Hematopoietic multipotent progenitor cell treated with erythropoietin and hydrocortisone succinate and interleukin-3 and kit ligand, for 4 days (in vitro differentiated cells): ENCODE data around the gene ARL4D.
A peak's percentile ranks its signal among the peaks of the same experiment; 100 is the strongest.
"Not testable (repeated sequence)": the region's sequence is repeated elsewhere in the genome, so short reads cannot be mapped to it uniquely, and the experiment has no call there.

Experiments used
- DNase-seq: peaks from one replicate; pipeline ENCODE4 v3.0.0-alpha.2; 2015

ARL4D gene, protein sequence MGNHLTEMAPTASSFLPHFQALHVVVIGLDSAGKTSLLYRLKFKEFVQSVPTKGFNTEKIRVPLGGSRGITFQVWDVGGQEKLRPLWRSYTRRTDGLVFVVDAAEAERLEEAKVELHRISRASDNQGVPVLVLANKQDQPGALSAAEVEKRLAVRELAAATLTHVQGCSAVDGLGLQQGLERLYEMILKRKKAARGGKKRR

DNA sequence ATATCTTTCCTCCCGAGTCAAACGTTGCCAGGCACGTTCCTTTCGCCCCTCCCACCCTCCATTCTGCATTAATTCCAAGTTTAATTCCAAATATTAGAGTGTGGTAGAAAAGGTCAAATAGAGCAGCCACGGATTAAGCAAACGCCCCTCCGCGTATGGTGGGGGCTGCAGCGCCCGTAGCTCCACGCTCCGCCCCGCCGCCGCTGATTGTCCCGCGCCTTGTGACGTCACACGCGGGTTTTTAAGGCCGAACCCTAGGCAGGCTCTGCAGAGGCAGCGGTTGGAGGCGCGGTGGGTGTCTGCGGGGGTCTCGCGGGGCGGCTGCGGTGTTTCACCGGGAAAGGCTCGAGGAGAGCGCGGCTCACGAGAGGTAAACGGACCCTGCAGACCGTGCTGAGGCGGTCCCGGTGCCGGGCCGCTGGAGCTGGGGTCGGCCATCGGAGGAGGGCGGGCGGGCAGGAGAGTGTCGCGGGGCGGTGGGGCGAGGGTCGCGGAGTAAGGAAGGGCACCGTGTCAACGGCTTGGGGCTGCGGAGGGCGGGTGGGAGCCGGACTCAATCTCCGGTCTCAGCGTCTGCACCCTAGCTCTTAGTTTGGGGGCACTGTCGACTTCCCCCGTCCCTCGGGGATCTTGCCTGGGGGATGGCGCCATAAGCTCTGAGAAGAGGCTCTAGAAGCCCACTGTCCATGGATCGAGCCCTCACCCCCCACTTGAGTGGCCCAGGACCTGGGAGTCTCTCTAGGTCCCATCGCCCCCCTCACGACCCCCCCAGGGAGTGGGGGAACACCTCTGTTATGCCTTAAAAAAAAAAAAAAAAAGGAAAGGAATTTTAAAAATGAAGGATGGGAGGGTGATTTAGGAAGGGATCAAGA is at the start of gene ARL4D:
ARL4D (plus strand) TSS at position 270 of the 872 bp plus-strand sequence. CDS start 740 bp downstream, outside the sequence.
- peak; percentile 92 for DNase-seq

DNA sequence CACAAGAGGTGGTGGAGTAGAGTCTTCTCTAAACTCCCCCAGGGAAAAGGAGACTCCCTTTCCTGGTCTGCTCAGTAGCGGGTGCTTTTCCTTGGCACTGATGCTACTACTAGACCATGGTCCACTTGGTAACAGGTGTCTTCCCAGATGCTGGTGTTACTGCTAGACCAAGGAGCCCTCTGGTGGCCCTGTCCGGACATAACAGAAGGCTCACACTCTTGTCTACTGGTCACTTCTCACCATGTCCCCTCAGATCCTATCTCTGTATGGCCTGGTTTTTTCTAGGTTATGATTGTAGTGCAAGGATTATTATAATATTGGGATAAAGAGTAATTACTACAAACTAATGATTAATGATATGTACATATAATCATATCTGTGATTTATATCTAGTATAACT is 49.7 kb upstream of the ARL4D start:
- no peak for DNase-seq

DNA sequence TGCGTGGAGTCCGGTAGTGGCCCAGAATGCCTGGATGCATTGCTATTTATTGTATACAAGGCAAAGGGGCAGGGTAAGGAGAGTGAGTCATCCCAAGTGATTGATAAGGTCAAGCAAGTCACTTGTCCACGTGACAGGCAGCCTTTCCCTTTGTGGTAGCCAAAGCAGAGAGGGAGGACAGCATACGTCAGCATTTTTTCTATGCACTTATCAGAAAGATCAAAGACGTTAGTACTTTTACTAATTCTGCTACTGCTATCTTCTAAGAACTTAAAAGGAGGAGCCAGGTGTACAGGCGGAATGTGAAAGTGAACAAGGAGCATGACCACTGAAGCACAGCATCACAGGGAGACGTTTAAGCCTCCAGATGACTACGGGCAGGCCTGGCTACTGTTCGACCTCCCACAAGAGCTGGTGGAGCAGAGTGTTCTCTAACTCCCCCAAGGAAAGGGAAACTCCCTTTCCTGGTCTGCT is 47.9 kb upstream of the ARL4D start:
- peak; percentile 65 for DNase-seq

DNA sequence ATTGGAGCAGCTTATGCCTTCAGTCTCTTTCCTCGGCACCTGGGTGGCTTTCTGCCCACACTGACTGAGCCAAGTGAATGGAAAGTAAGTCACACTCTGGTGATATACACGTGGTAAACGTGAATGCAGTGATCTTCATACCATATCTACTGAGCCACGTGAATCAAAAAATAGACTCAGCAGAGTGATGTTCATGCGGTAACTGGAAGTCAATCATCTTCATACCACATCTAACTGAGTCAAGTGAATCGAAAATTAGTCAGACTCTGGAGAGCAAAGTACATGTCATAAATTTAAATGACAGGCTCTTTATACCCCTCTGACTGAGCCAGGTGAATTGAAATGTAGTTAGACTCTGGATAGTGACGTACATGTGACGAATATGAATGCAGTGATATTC is 47.1 kb upstream of the ARL4D start:
- no peak for DNase-seq

DNA sequence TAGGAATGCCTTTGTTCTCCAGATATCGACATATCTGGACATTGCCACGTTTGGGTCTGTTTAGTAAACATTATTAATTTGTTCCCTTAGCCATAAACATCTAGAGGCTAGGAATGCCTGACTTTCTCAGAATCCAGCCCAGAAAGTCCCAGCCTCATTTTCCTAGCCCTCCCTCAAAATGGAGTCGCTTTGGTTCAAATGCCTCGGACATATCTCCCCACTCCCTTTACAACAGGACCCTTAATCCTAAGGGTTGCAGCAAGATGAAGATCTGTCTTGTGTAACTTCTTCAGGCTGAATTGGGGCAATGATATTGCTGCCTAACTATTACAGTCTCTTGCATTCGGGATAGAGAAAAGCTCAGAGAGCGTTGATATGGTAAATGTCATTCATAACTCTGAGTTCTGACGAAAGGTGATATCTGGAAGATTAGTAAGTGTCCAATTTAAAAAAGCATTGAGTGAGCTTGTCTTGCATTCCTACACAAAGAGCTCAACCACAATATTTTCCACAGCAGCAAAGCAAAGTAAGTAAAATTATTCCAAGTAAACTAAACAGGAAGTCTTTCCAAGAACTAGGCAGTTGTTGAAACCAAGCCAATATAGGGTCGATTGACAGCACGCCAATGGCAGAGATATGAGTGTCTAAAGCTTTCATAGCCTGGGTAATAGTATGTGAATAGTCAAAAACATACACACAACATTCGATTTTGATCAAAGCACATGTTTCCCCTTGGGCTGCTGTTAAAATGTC is 46.0 kb upstream of the ARL4D start:
- DNase-seq = peak; percentile 31

DNA sequence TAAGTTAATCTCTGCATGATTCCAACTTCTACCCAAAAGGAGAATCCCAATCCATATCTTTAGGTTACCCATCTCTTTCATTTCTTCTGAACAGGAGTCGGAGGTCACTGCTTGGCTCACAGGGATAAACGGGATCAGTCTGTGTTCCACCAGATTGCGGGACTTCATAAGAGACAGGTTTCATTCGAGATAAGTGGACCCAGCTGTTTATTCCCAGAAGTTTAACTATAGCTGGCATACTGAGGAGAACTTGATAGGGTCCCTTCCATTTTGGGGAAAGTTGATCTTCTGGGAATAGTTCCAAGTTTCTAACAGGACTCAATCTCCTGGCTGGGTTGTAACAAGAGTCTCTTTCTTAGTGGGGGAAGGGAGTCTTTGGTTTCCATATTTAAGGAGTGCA is 45.4 kb upstream of the ARL4D start:
- DNase-seq = no peak

DNA sequence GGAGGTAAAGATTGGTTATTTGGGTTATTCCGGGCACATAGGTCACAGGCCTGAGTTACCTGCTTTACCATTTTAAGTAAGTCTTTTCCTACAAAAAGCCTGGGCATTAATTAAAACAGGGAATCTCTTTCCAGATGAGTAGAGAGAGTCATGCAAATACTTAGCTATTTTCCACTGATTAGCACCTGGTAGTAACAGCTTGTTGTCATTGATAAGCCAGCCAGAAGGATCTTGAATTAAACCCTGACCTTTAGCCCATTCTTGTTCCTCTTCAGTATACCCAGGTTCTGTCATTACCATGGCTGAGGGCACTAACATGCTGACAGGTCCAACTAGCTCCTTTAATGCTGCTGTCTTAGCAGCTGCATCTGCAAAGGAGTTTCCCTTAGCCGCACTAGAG is 44.4 kb upstream of the ARL4D start:
- peak; percentile 44 for DNase-seq

DNA sequence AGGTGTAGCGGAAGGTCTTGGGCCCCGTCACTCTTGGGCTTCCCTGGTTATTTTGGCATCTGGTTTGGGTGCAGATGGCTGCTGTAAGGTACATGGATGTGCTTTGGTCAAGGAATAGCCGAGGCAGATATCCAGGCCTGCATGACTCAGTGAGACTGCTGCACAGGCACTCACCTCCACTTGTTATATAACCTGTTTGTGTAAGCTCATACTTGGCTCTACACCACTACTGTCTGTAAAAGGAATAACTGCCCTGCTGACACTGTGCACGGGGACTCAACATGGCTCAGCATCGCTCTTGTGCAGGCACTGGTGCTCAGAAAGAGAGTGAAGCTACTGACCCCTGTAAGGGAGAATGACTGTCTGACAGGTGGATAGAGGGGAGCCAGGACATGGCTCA is 42.3 kb upstream of the ARL4D start:
- no peak for DNase-seq

DNA sequence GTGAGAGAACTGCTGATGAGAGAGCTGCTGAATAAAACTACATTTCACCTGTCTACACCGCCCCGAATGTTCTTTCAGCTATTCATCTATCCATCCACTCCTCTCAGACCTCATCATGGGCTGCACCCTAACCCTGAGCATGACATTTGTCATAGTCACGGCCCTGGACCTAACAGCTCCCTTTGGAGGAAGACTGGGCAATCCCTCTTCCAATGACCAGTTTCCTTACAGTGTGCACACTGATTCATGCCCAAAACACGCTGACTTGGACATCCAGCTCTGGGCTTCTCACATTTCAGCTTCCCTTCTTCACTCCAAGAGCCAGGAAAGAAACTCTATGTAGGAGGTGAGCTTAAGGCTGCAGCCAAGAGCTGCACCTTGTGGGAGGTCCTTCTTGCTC is 41.8 kb upstream of the ARL4D start:
- DNase-seq = no peak

DNA sequence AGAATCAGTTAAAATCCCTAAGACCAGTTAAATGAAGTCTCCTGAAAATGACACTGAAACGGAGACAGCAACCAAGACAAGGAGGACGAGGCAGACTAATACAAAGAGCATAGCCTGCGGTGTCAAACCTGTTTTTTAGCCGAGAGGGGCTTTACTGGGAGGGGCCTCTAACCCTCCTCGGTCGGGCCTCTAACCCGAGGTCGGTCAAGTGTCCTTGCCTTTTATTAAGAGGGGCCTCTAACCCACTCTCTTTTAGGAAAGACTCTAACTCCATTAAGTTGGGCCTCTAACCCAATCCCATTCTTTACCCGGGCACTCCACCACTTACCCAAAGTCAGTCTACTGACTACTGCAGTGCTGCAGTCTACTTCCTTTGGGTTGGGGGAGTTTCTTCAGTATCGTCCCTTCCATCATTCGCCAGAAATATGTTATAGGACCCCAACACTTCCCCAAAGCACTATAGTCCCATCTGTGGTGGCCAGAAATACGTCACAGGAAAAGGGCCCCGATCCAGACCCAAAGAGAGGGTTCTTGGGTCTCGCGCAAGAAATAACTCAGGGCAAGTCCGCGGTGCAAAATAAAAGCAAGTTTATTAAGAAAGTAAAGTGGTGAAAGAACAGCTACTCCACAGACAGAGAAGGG is 39.2 kb upstream of the ARL4D start:
- DNase-seq = peak; percentile 24

DNA sequence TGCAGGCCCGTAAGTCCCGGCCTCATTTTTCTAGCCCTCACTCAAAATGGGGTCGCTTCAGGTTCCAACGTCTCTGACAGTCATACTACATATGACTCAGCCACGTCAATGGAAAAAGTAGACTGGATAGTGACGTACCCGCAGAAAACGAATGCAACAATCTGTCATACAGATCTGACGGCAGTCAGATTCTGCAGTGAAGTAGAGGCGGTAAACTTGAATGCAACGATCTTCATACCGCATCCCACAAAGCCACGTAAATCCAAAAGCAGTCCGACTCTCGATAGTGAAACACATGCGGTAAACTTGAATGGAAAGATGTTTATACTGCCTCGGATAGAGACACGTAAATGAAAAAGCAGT is 38.4 kb upstream of the ARL4D start:
- DNase-seq = peak; percentile 90

DNA sequence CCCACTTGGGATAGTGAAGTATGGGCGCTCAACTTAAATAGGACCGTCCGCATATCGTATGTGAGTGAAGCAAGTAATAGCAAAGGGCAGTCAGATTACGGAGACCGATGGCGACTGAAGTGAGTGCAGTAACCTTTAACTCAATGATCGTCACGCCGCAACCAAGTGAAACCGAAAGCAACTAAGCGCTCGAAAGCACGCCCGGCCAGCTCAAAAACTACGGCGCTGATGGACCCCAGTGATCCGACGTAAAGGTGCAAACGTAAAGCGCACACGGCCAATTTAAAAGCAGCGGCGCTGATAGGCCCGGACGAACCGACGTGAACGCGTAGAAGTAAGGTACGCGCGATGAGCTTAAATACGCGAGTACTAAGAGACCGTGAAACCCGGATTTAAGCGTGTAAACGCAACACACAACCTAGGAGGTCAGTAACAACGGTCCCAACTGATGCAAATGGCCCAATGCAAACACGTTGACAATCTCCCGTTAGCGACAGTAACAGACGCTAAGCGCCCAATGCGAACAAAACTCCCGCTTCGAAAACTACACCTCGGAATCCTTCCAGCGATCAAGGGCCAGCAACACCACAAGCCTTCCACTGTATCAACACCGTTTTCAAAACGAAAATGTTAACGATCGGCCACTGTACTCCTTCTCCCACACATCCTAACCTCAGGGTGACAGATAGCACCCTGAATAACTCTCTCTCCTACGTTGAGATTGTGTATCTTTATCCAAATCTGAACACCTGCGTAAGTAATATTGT is 37.9 kb upstream of the ARL4D start:
- peak; percentile 100 for DNase-seq

DNA sequence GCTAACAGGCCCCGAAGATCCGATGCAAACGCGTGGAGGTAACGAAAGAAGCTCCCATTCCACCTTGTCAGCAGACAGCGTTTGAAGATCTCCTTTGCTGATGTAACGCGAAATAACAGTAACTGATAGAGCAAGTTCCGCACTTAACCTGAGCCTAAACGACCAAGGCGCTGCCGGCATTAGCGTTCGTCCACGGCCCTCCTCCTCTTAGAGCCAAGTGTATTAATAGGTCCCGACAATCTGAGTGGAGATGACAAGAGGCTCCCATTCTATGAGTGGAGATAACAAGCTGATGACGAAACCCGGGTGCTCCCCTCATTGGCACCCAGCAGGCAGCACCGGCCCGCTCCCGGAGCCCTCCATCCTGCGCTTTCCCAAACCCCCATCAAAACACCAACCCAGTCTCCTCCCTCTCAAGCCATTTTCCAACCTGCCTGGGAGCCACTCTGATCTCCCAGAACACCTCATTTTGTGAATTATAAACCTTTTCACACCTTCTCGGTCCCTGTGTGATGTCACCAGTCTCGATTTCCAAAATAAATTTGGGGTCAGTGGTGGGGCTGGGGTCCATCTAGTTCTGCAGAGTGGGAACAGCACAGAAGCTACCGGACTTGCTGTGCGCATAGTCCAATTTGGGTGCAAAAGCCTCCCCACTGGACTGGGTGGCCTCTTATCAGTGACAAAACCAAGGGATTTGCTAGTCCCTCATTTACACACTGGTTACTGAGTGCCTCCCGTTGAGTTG is 35.4 kb upstream of the ARL4D start:
- DNase-seq = no peak

DNA sequence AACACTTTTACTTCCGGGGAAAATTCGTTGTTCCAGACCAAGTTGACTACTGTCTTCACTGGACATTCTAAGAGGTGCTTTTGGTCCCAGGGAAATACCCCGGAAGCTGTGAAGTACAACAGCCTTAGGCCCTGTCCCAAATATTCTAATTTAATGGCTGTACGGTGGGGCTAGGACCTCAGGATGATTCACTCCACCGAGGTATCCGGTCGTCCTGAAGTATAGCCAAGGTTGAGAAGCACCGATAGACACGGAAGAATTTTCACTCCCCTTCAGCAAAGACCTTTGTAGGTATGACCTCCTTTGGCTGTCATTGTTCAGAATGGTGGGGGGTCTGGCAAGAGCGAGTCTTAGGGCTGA is 34.9 kb upstream of the ARL4D start:
- DNase-seq = no peak

DNA sequence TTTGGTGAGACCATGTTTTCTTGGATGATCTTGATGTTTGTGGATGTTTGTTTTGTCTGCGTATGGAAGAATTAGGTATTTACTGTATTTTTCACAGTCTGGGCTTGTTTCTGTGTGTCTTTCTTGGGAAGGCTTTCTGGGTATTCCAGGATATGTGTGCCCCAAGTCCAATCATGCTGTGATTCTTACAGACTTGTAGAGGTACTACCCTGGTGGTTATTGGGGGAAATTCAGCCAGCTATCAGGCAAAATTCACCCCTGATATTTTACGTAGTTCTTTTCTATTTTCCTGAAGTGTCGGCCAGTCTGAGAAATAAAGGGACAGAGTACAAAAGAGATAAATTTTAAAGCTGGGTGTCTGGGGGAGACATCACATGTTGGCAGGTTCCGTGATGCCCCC is 33.4 kb upstream of the ARL4D start:
- peak; percentile 27 for DNase-seq

DNA sequence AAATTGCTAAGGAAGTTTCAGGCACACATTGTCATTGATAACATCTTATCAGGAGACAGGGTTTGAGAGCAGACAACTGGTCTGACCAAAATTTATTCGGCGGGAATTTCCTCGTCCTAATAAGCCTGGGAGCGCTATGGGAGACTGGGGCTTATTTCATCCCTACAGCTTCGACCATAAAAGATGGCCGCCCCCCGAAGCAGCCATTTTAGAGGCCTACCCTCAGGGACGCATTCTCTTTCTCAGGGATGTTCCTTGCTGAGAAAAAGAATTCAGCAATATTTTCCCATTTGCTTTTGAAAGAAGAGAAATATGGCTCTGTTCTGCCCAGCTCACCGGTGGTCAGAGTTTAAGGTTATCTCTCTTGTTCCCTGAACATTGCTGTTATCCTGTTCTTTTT is 32.9 kb upstream of the ARL4D start:
- DNase-seq = not testable (repeated sequence)

DNA sequence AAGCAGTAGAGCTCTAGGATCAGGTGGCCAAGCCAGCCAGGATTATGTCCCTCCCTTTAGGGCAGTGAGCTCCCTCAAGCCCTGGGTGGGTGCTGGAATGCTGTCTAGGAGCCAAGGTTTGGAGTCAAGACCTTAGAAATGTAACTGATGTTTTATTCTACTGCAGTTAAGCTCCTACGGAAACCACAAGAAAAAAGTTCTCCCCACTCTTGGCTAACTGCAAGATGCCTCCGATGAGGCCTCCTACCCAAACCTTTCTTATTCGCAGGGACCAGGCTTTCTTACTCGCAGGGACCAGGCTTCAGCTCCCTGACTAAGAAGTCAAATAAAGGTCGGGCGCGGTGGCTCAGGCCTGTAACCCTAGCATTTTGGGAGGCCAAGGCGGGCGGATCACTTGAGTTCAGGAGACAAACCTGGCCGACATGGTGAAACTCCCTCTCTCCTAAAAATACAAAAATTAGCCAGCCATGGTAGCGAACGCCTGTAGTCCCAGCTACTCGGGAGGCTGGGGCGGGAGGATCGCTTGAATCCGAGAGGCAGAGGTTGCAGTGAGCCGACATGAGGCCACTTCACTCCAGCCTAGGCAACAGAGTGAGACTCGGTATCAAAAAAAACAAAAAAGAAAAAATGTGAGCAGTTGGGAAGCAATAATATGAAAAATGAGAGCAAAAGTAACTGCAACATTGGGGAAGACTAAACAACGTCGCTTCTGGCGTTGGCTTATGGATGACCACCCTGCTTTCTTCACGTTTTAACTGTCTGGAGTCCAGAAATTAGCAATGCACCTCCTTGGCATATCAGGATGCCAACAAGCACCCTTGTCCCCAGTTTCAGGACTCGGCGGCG is 31.7 kb upstream of the ARL4D start:
- no peak for DNase-seq

DNA sequence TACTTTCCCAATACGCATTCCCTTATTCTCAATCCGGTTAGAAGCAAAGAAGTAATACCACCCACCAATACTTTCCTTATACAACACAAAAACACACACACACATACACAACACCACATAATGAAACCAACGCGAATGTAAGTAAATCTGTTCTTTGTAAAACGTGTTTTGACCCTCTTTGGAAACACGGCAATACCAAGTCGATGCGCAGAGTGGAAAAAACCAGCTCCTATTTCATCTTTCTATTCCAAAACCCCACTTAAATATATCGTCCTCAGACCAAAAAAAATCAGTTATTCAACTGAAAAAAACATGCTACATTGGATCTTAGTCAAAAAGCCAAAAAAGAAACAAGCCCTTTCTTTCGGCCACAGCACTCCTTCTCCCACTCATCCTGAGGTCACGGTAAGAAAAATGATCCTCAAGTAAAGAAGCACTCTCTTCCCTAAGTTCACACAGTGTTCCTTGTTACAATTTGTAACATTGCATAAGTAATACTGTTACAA is 31.0 kb upstream of the ARL4D start:
- DNase-seq = peak; percentile 96

DNA sequence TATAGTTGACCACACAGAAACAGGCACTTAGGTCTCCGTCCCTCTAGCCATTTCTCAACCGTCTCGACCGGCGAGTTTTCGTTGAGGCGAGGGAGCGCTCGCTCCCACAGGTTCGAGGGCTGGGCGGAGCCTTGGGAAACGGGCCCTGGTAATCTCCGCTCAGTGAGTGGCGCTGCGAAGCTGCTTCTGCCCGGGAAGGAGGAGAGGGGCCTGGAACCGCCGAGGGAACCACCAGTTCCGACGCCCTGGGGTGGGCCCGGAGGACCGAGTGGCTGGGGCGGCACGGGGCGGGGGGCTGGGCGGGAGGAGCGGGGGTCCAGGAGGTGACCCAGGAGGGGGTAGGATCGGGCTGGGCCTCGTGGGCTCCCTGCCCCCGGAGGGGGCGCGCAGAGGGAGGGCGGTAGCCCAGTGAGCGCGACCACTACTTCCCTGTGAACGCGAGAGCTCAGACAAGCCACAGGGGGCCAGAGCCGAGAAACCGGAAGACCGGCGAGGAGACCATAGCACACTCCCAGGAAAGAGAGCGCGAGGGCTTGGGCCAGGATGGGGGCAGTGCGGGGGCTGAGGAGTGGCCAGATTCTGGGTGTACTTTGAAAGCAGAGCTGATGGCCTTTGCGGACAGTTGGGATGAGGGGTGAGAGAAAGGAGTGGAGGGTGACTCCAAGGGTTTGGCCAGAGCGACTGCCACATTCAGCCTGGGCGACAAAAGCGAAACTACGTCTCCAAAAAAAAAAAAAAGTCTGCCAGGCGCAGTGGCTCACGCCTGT is 29.9 kb upstream of the ARL4D start:
- peak; percentile 93 for DNase-seq

DNA sequence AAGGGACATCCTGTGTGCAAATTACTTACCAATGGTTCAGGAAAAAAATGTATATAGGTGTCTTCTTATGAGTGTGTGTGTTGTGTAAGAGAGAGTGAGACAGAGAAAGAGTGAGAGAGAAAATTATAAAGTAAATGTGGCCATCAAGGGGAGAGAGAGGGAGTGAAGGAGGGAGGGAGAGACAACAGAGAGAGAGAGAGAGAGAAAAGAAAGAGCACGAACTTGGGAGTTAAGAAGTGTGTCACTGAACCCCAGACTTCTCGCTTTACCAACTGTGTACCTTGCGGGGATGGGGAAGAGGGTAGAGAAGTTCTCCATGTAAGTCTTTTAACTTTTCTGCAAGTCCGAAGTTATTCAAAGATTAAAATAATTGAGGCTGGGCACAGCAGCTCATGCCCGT is 28.8 kb upstream of the ARL4D start:
- DNase-seq = no peak
